Hepatocyte (in vitro differentiated cells): ENCODE results near the gene PHETA1. TPM values are rescaled to one million over a fixed set of nuclear protein-coding genes. Genes with fewer than 3 reads are reported as not detected.

ENCODE experiments used
- DNase-seq: peaks from one replicate; pipeline ENCODE4 v3.0.0-alpha.2; 2016; ENCODE audit warnings: low spot score
- H2AFZ ChIP-seq: fragments of 200-600 bp; sonication (generic); 2 replicates; pipeline ENCODE4 v1.6.0; 2016; ENCODE audit warnings: antibody characterized with exemption, mild to moderate bottlenecking
- H3K27ac ChIP-seq: fragments of 200-600 bp; sonication (generic); 2 replicates; pipeline ENCODE4 v1.5.1; 2016; ENCODE audit warnings: mild to moderate bottlenecking
- H3K27me3 ChIP-seq: fragments of 200-600 bp; sonication (generic); 2 replicates; pipeline ENCODE4 v1.6.1; 2016
- H3K36me3 ChIP-seq: fragments of 200-600 bp; sonication (generic); replicated peaks from 2 replicates; pipeline ENCODE4 v1.5.1; 2016; ENCODE audit warnings: low read depth; ENCODE audit not compliant: insufficient read depth
- H3K4me1 ChIP-seq: fragments of 200-600 bp; sonication (generic); 2 replicates; pipeline ENCODE4 v1.5.1; 2016; ENCODE audit warnings: mild to moderate bottlenecking, moderate library complexity; ENCODE audit not compliant: insufficient read depth
- H3K4me2 ChIP-seq: fragments of 200-600 bp; sonication (generic); 2 replicates; pipeline ENCODE4 v1.6.0; 2016
- H3K4me3 ChIP-seq: fragments of 200-600 bp; sonication (generic); 2 replicates; pipeline ENCODE4 v1.5.1; 2016; ENCODE audit warnings: mild to moderate bottlenecking
- H3K79me2 ChIP-seq: fragments of 200-600 bp; sonication (generic); 2 replicates; pipeline ENCODE4 v1.6.0; 2017; ENCODE audit warnings: mild to moderate bottlenecking
- H3K9me2 ChIP-seq: fragments of 200-600 bp; sonication (generic); replicated peaks from 2 replicates; pipeline ENCODE4 v1.6.0; 2017; ENCODE audit warnings: mild to moderate bottlenecking; ENCODE audit not compliant: insufficient read depth
- H3K9me3 ChIP-seq: fragments of 200-600 bp; sonication (generic); 2 replicates; pipeline ENCODE4 v1.5.1; 2016; ENCODE audit warnings: low read depth, mild to moderate bottlenecking
- H4K20me1 ChIP-seq: fragments of 200-600 bp; sonication (generic); 2 replicates; pipeline ENCODE4 v1.6.0; 2016; ENCODE audit warnings: mild to moderate bottlenecking; ENCODE audit not compliant: insufficient read depth, poor library complexity, severe bottlenecking
- EZH2 ChIP-seq: fragments of 200-600 bp; sonication (generic); IDR thresholded peaks from 2 replicates; pipeline ENCODE4 v1.6.1; 2016; ENCODE audit warnings: antibody characterized with exemption, mild to moderate bottlenecking, borderline replicate concordance
- EZH2phosphoT487 ChIP-seq: fragments of 200-600 bp; sonication (generic); IDR thresholded peaks from one replicate; pipeline ENCODE4 v1.6.1; 2018; ENCODE audit warnings: antibody characterized with exemption, mild to moderate bottlenecking, low read depth, moderate library complexity; ENCODE audit not compliant: unreplicated experiment, severe bottlenecking
- WGBS: methylation state at CpG from one replicate; pipeline ENCODE4 v1.1.6; 2016; ENCODE audit warnings: low lambda C conversion rate; ENCODE audit errors: missing lambda C conversion rate; 5-methylcytosine and 5-hydroxymethylcytosine counted together
- polyA plus RNA-seq: library from polyadenylated mRNA; unstranded; fragments of >200 nt; fragmentation: Nextera tagmentation; extraction: Ambion mirVana; gene quantifications from 2 replicates; pipeline ENCODE4 v1.2.1, GENCODE V29; 2016
- total RNA-seq: library from RNA; depleted of rRNA; stranded (reverse); fragments of >200 nt; gene quantifications from 2 replicates; pipeline ENCODE4 v1.2.3, GENCODE V29; 2014
- TF ChIP-seq, protein P1 (sequence below): fragments of 200-600 bp; sonication (generic); IDR thresholded peaks from 2 replicates; pipeline ENCODE4 v1.5.1; 2016; ENCODE audit warnings: antibody characterized with exemption, mild to moderate bottlenecking; ENCODE audit not compliant: poor library complexity

Gene PHETA1
- total and polyA plus RNA-seq, 2 experiments from 2014 or later, result 24.6 to 30.9 TPM

DNA sequence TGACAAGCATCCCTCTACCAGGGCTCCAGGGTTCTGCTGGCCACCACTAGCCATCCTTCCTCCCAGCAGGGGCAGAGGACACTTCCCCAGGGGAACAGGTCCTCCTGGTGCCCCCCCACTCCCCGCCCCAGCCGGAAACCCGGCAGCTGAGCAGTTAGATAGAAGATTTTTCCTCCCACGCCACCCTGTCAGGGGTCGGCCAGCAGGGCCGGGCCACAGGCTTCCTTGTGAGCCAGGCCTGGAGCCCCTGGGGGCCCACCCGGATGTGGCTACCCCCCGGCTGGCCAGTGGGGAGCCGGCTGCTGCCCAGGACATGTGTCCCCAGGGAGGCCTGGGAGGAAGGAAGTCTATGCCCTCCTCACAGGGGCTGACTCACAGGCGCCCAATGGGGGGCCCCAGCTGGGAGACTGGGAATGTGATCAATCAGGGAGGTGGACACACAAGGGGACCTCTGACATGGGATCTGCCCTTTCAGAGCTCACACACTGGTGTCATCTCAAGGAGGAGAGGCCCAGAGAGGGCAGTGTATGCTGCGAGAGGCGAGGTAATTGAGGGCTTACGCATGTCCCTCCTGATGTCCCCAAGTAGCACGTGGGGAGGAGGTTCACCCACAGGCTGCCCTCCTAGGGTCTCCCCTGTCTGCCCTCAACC is 41.0 kb upstream of the PHETA1 start:
- Histone ChIP-seq H3K79me2 (peaks cover 39% of the 10 kb centered on the region), H3K9me3 (no peaks in the 10 kb centered on the region), H3K9me2 (no peaks in the 10 kb centered on the region), H3K27ac (peak overlapping the region; percentile 20), H3K36me3 (no peaks in the 10 kb centered on the region), H3K4me2 (peak overlapping the region; percentile 11), H3K4me1 (peaks cover 20% of the 10 kb centered on the region), H3K27me3 (no peaks in the 10 kb centered on the region), H3K4me3 (no peak overlapping the region), H4K20me1 (peaks cover 3% of the 10 kb centered on the region), H2AFZ (no peak overlapping the region)
- TF ChIP-seq EZH2phosphoT487 (no peak), EZH2 (no peak)
- TF ChIP-seq, protein P1, sequence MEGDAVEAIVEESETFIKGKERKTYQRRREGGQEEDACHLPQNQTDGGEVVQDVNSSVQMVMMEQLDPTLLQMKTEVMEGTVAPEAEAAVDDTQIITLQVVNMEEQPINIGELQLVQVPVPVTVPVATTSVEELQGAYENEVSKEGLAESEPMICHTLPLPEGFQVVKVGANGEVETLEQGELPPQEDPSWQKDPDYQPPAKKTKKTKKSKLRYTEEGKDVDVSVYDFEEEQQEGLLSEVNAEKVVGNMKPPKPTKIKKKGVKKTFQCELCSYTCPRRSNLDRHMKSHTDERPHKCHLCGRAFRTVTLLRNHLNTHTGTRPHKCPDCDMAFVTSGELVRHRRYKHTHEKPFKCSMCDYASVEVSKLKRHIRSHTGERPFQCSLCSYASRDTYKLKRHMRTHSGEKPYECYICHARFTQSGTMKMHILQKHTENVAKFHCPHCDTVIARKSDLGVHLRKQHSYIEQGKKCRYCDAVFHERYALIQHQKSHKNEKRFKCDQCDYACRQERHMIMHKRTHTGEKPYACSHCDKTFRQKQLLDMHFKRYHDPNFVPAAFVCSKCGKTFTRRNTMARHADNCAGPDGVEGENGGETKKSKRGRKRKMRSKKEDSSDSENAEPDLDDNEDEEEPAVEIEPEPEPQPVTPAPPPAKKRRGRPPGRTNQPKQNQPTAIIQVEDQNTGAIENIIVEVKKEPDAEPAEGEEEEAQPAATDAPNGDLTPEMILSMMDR, result no peak
- WGBS, result 71% methylated on average over 14 of the region's 14 CpGs
- no peak for DNase-seq

DNA sequence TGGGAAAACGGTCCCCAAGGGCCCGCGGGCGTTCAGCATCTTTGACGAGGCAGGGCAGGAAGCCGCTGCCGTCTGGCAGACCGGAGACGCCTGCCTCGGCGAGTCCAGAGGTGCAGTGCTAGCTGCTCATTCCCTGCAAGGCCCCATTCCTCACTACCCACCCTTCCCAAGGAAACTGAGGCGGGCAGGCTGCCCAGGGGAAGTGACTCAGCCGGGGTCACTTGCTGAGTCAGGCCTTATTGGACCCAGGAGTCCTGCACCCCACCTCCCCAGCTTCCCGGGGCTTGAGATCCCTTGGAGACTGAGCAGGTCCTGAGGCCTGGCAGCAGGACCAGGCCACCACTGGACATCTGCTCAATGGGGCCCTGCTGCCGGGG is 40.5 kb upstream of the PHETA1 start:
- H3K36me3 ChIP-seq, result no peaks in the 10 kb centered on the region
- no peaks in the 10 kb centered on the region for H3K9me2 ChIP-seq
- peak overlapping the region; percentile 11 for H3K4me2 ChIP-seq
- H3K27ac ChIP-seq, result no peak overlapping the region
- H3K4me3 ChIP-seq, result no peak overlapping the region
- no peaks in the 10 kb centered on the region for H3K9me3 ChIP-seq
- TF ChIP-seq, protein P1, result no peak
- TF ChIP-seq EZH2phosphoT487, result no peak
- TF ChIP-seq EZH2, result no peak
- no peak for DNase-seq
- H3K79me2 ChIP-seq, result peaks cover 39% of the 10 kb centered on the region
- no peaks in the 10 kb centered on the region for H3K27me3 ChIP-seq
- no peak overlapping the region for H2AFZ ChIP-seq
- H3K4me1 ChIP-seq, result peaks cover 20% of the 10 kb centered on the region
- 81% methylated on average over 15 of the region's 15 CpGs for WGBS
- peaks cover 3% of the 10 kb centered on the region for H4K20me1 ChIP-seq

DNA sequence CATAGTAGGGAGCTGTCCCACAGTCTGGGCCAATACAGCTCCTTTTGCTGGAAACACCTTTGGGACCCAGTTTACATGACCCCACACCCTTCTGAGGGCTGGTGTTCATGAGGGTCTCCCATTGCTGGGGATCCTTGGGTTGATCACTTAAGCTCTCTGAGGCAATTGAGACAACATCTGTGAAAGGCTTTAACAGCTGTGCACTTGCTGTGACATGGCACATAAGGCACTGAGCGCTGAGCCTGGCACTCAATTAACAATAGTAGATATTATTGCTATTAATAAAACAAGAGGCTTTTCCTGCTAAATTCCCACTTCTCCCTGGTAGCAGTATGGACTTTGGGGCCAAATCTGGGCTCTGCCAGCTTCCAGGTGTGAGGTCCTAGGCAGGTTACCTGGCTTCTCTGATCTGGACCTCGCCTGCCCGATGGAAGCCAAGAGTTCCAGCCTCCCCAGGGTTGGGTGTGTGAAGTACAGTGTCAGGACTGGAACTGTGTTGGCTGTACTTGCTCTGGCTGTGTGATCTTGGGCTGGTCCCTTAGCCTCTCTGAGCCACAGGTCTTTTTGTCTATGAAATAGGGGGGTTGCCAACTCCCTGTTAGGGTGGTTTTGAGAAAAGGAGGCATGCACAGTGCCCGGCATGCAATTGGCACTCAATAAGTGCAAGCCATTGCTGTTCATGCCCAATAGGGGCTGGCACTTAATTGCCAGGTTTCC is 39.9 kb upstream of the PHETA1 start:
- peak overlapping the region; percentile 11 for H3K4me2 ChIP-seq
- no peaks in the 10 kb centered on the region for H3K9me3 ChIP-seq
- WGBS, result 98% methylated on average over 4 of the region's 4 CpGs
- H3K36me3 ChIP-seq, result no peaks in the 10 kb centered on the region
- peaks cover 20% of the 10 kb centered on the region for H3K4me1 ChIP-seq
- DNase-seq, result no peak
- H3K79me2 ChIP-seq, result peaks cover 39% of the 10 kb centered on the region
- no peak for TF ChIP-seq EZH2
- TF ChIP-seq EZH2phosphoT487, result no peak
- TF ChIP-seq, protein P1, result no peak
- no peak overlapping the region for H2AFZ ChIP-seq
- H3K4me3 ChIP-seq, result no peak overlapping the region
- H3K27me3 ChIP-seq, result no peaks in the 10 kb centered on the region
- no peak overlapping the region for H3K27ac ChIP-seq
- no peaks in the 10 kb centered on the region for H3K9me2 ChIP-seq
- H4K20me1 ChIP-seq, result peaks cover 3% of the 10 kb centered on the region
